ENCODE measurements around the gene RAI1. TPM values are rescaled to one million over a fixed set of nuclear protein-coding genes. Genes with fewer than 3 reads are reported as not detected.

RAI1 gene
- total and polyA plus RNA-seq, 2 of the 13 experiments (the other 11 are each of a cell fraction or from before 2014, with no cell fraction given): 3.4 to 5.2 TPM

- intact Hi-C loops (cut with micrococcal nuclease; ENCODE audit: unreplicated experiment): no loop called here
- peak; percentile 52 for TF ChIP-seq RBM22 (optimal IDR thresholded peaks at IDR 0.05; ENCODE audit: low read length)
- TF ChIP-seq ZNF235 (CRISPR knock-in tag; IDR thresholded peaks at IDR 0.05; ENCODE audit: borderline replicate concordance): no peak
- no TSS peak for BruUV-seq (replicated peaks)
- ChIA-PET POLR2A (no interaction called here), CTCF (ENCODE audit: low intra/inter-chr PET ratio, low total read pairs) (no interaction called here)
- Histone ChIP-seq H3K9me3 (ENCODE audit: low read length) (no peaks in the 10 kb centered on the region), H3K79me2 (ENCODE audit: insufficient read depth, low read length) (no peaks in the 10 kb centered on the region), H3K4me2 (ENCODE audit: low read depth, low read length) (no peak overlapping the region), H3K27me3 (ENCODE audit: control insufficient read depth in 1 of 2, insufficient read depth in 2 of 2, low read length in 2 of 2) (no peaks in the 10 kb centered on the region), H3K36me3 (replicated peaks in 1 of 2; ENCODE audit: control insufficient read depth in 1 of 2, insufficient read depth in 2 of 2, low read length in 2 of 2) (peaks cover 0 to 11% of the 10 kb centered on the region in 2 experiments; a peak in 2 of 5 replicates), H3K4me3 (replicated peaks in 1 of 3; ENCODE audit: insufficient read depth in 1 of 3, low read depth in 2 of 3, low read length in 3 of 3) (no peak overlapping the region), H3K9ac (ENCODE audit: insufficient read depth, low read depth, low read length) (no peak overlapping the region), H3K4me1 (ENCODE audit: insufficient read depth, low read length) (peaks cover 13% of the 10 kb centered on the region; the same call in 1 of the 2 replicates), H3K27ac (ENCODE audit: extremely low read length, insufficient read depth, low read length) (no peak overlapping the region), H4K20me1 (ENCODE audit: insufficient read depth, low read length) (peaks cover 11% of the 10 kb centered on the region; the same call in 1 of the 2 replicates), H2AFZ (ENCODE audit: low read length) (no peak overlapping the region)
- 88% methylated on average over 6 of the region's 14 CpGs for WGBS (ENCODE audit: low lambda C conversion rate)
- ATAC-seq (no peak), DNase-seq (ENCODE audit: low spot score) (no peak), FAIRE-seq (no peak)
- in situ Hi-C loops (cut with HindIII; ENCODE audit: extremely low pct_ligation_motif_present, low pct_unique_long_range_greater_than_20kb): no loop called here
These were observed 87.3 kb downstream of the RAI1 start for GRCh38 chr17:17768424-17769088.

GRCh38 chr17:17769869-17770631 lies 88.8 kb downstream of the RAI1 start:
- WGBS (ENCODE audit: low lambda C conversion rate): 81% methylated on average over 20 of the region's 25 CpGs
- no peak for TF ChIP-seq ZBTB34 (CRISPR knock-in tag; IDR thresholded peaks at IDR 0.05)
- TF ChIP-seq NFKB2 (CRISPR knock-in tag; IDR thresholded peaks at IDR 0.05; ENCODE audit: borderline replicate concordance): no peak
- no peak for TF ChIP-seq PLSCR1 (CRISPR knock-in tag; IDR thresholded peaks at IDR 0.05; ENCODE audit: borderline replicate concordance)
- TF ChIP-seq ZNF20 (CRISPR knock-in tag; IDR thresholded peaks at IDR 0.05): no peak
- Histone ChIP-seq H3K9me3 (ENCODE audit: low read length) (no peaks in the 10 kb centered on the region), H3K4me2 (ENCODE audit: low read depth, low read length) (no peak overlapping the region), H3K27me3 (ENCODE audit: control insufficient read depth in 1 of 2, insufficient read depth in 2 of 2, low read length in 2 of 2) (no peaks in the 10 kb centered on the region), H4K20me1 (ENCODE audit: insufficient read depth, low read length) (peaks cover 11% of the 10 kb centered on the region; the same call in 1 of the 2 replicates), H3K4me1 (ENCODE audit: insufficient read depth, low read length) (peaks cover 13% of the 10 kb centered on the region; the same call in 1 of the 2 replicates), H2AFZ (ENCODE audit: low read length) (no peak overlapping the region), H3K79me2 (ENCODE audit: insufficient read depth, low read length) (no peaks in the 10 kb centered on the region), H3K9ac (ENCODE audit: insufficient read depth, low read depth, low read length) (no peak overlapping the region), H3K27ac (ENCODE audit: extremely low read length, insufficient read depth, low read length) (no peak overlapping the region), H3K4me3 (replicated peaks in 1 of 3; ENCODE audit: insufficient read depth in 1 of 3, low read depth in 2 of 3, low read length in 3 of 3) (no peak overlapping the region), H3K36me3 (replicated peaks in 1 of 2; ENCODE audit: control insufficient read depth in 1 of 2, insufficient read depth in 2 of 2, low read length in 2 of 2) (peaks cover 0 to 7% of the 10 kb centered on the region in 2 experiments; a peak in 2 of 5 replicates)
- no TSS peak for BruUV-seq (replicated peaks)
- in situ Hi-C loops (cut with HindIII; ENCODE audit: extremely low pct_ligation_motif_present, low pct_unique_long_range_greater_than_20kb) (no loop called here), intact Hi-C loops (cut with micrococcal nuclease; ENCODE audit: unreplicated experiment) (no loop called here)
- FAIRE-seq (no peak), ATAC-seq (peak; percentile 18; the same call in 1 of the 3 replicates), DNase-seq (ENCODE audit: low spot score) (no peak)
- ChIA-PET CTCF (ENCODE audit: low intra/inter-chr PET ratio, low total read pairs) (no interaction called here), POLR2A (no interaction called here)

Data from HepG2 (cell line).